Left colon (tissue), 2 donors: ENCODE results near the gene MCF2L. TPM values are rescaled to one million over a fixed set of nuclear protein-coding genes. Genes with fewer than 3 reads are reported as not detected.

Experiments
- ATAC-seq: fragments of 200-7000 bp; cut with Tn5 transposase; one replicate; pipeline ENCODE4 v1.9.1; 2020; ENCODE audit warnings: mild to moderate bottlenecking, moderate library complexity
- DNase-seq, 2 donors: peaks; one replicate each; pipeline ENCODE4 v3.0.0-alpha.2; 2020
- intact Hi-C, 2 donors: fragments of 100-400 bp; cut with DNase I in 1 of 2; cut with micrococcal nuclease in 1 of 2; formaldehyde crosslinking; loops; one replicate each; pipeline versions ENCODE4 v1.11.2 to v1.14.0; 2022; cut with DNase I, micrococcal nuclease
- total RNA-seq, 2 donors: library from RNA; stranded (reverse); fragmentation: NEBNext Ultra II Directional; extraction: Animal tissue kit (Norgen Biotek cat#: 25700); gene quantifications; one replicate each; pipeline ENCODE4 v1.2.1, GENCODE V29; 2021
- donor health status: DM: no; HTN: no; CAD: no.
- donor health status: DM: yes; HTN: yes; CAD: no.

MCF2L gene
- total RNA-seq, 2 donors from 2014 or later, result 86.9 to 101 TPM

GRCh38 chr13:113064000-113064533 lies 95.1 kb downstream of the MCF2L start:
- intact Hi-C loops, result no loop called here
- ATAC-seq, result no peak

GRCh38 chr13:113064534-113065405 lies 95.8 kb downstream of the MCF2L start:
- intact Hi-C loops, result no loop called here
- no peak for ATAC-seq
- DNase-seq, result no peak

More at GRCh38 chr13:113064000-113064533, 95.1 kb downstream of the MCF2L start:
- no peak for DNase-seq

GRCh38 chr13:113065406-113066141 lies 96.6 kb downstream of the MCF2L start:
- peak; percentile 8 for ATAC-seq
- no peak for DNase-seq

GRCh38 chr13:113066142-113066455 lies 97.1 kb downstream of the MCF2L start:
- ATAC-seq (no peak), DNase-seq (no peak)
- intact Hi-C loops, result no loop called here

More at GRCh38 chr13:113065406-113066141, 96.6 kb downstream of the MCF2L start:
- intact Hi-C loops, result no loop called here

- intact Hi-C loops, result no loop called here
- DNase-seq (no peak), ATAC-seq (no peak)
Observed at GRCh38 chr13:113066746-113067145, 97.7 kb downstream of the MCF2L start.

GRCh38 chr13:113069861-113070805 lies 101.1 kb downstream of the MCF2L start:
- intact Hi-C loops, result no loop called here
- no peak for DNase-seq
- no peak for ATAC-seq

- intact Hi-C loops, result no loop called here
- ATAC-seq (no peak), DNase-seq (no peak)
Observed at GRCh38 chr13:113070855-113071254, 101.8 kb downstream of the MCF2L start.

GRCh38 chr13:113072376-113072775 lies 103.4 kb downstream of the MCF2L start:
- ATAC-seq (no peak), DNase-seq (no peak)
- intact Hi-C loops, result no loop called here

- ATAC-seq, result no peak
- DNase-seq, result no peak
- intact Hi-C loops, result no loop called here
Observed at GRCh38 chr13:113073942-113074341, 104.9 kb downstream of the MCF2L start.

- no peak for ATAC-seq
- DNase-seq, result no peak
- intact Hi-C loops, result no loop called here
Observed at GRCh38 chr13:113074401-113074800, 105.4 kb downstream of the MCF2L start.

GRCh38 chr13:113074876-113075275 lies 105.9 kb downstream of the MCF2L start:
- intact Hi-C loops, result no loop called here
- ATAC-seq (no peak), DNase-seq (no peak)

GRCh38 chr13:113075711-113076110 lies 106.7 kb downstream of the MCF2L start:
- intact Hi-C loops, result no loop called here
- ATAC-seq (no peak), DNase-seq (no peak)

GRCh38 chr13:113076681-113077401 lies 107.8 kb downstream of the MCF2L start:
- DNase-seq (no peak), ATAC-seq (no peak)
- intact Hi-C loops, result no loop called here

GRCh38 chr13:113077566-113077952 lies 108.5 kb downstream of the MCF2L start:
- intact Hi-C loops, result no loop called here
- ATAC-seq (no peak), DNase-seq (no peak)

GRCh38 chr13:113077953-113078901 lies 109.2 kb downstream of the MCF2L start:
- intact Hi-C loops, result no loop called here
- ATAC-seq, result no peak
- no peak for DNase-seq

GRCh38 chr13:113078902-113079780 lies 110.1 kb downstream of the MCF2L start:
- intact Hi-C loops, result no loop called here
- DNase-seq (no peak), ATAC-seq (no peak)
